NT2/D1 (cell line): Measurements from ENCODE around the gene IRF1.

Source experiments
- SUZ12 ChIP-seq: IDR thresholded peaks from 2 replicates; pipeline ENCODE4 v1.6.1; 2011; ENCODE audit not compliant: insufficient read length, insufficient read depth; ENCODE audit errors: extremely low read depth
- YY1 ChIP-seq: IDR thresholded peaks from 2 replicates; pipeline ENCODE4 v1.6.1; 2011; ENCODE audit not compliant: insufficient read length, insufficient read depth
- ZNF274 ChIP-seq: IDR thresholded peaks from 2 replicates; pipeline ENCODE4 v1.6.1; 2011; ENCODE audit warnings: mild to moderate bottlenecking, low read depth, low read length

DNA sequence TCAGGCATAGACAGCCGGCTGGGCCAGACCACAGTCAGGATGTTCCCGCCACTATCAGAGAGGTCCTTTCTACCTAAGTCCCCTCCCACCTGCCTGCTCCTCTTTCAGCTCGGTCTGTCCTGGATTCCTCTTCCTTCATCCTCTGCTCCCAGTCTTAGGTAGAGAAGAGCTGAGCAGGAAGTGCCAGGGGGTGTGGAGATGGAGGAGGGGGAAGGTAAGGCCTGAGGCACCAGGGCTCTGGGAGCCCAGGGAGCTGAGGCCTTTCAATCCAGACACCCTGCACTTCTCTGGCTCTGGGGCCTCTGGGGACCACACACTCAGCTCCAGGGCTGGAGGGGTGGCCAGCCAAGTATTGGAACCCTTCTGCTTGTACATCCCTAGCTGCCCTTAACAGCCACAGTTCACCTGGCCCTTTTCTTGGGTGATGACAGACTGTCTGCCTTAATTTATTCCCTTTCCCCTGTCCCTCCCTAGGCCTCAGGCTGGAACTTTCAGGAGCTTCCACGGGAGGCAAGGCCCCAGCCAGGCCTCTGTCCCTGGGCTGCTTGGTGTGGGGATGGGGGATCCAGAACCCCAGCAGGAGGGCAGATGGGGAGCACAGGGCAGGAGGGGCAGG lies 15.6 kb downstream of the IRF1 start:
- TF ChIP-seq SUZ12: no peak
- TF ChIP-seq ZNF274: no peak
- TF ChIP-seq YY1: no peak
